HG03432 (cell line): ENCODE results near the gene HAUS1.
"Not testable (repeated sequence)": the region's sequence is repeated elsewhere in the genome, so short reads cannot be mapped to it uniquely, and the experiment has no call there.

Source experiments
- ATAC-seq: cut with Tn5 transposase; IDR thresholded peaks from one replicate; pipeline ENCODE4 v1.9.1; 2021; ENCODE audit warnings: mild to moderate bottlenecking, moderate library complexity; ENCODE audit not compliant: unreplicated experiment

HAUS1 gene

DNA sequence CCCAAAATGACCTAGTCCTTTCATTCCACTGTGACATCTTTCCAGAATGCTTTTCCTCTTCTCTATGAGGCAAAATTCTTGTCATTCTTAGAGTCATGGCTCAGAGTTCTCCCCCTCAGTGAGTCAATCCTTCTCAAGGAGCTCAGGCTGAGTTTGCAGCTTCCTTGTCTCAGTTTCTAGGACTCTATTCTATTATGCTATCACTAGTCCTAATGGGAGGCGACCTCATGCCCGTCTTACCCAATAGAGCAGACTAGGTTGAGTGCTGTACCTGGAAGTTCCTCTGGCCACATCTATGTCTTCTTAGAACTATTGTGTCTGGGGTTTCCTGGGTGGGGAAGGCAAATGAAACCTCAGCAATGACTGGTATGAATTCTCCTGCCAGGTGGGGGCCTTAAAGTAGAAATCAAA, 51.5 kb downstream of the HAUS1 start:
- no peak for ATAC-seq

DNA sequence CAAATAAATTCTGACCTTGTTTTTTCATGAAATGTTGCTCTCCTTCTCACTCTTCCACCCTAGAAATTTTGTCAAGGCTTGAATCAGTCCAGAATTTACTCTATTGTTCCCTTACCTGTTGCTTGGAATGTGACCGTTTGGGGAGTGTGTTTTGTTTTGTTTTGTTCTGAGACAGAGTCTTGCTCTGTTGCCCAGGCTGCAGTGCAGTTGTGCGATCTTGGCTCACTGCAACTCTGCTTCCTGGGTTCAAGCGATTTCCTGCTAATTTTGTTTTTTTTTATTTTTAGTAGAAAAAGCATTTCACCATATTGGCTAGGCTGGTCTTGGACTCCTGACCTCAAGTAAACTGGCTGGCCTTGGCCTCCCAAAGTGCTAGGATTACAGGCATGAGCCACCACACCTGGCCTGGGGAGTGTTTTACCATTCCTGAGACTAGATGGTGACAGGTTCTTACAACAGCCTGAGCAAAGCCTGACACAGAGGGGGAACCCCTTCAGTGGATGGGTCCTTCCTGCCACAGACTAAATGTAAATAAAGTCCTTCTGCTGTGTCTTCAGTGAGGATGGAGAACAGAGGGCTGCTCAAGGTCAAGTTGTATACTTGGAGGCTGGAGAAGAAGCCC, 52.0 kb downstream of the HAUS1 start:
- no peak for ATAC-seq

DNA sequence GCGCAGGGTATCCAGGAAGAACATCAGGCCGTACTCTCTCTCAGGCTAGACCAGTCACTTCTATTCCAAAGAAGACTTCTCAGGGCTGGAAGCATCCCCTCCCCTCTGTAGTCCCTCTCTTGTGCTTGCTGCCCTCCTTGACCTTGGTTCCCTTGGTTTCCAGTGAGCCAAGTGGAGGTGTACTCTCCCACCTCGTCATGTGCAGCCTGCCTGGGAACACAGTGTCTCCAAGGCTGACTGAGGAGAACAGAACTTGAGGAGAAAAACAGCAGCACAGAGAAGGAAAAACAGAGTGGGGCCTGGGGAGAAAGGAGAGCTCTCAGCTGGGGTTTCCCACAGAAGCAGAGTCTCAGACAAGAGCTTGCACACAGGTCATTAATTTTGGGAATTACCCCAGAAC, 52.7 kb downstream of the HAUS1 start:
- ATAC-seq, result no peak

DNA sequence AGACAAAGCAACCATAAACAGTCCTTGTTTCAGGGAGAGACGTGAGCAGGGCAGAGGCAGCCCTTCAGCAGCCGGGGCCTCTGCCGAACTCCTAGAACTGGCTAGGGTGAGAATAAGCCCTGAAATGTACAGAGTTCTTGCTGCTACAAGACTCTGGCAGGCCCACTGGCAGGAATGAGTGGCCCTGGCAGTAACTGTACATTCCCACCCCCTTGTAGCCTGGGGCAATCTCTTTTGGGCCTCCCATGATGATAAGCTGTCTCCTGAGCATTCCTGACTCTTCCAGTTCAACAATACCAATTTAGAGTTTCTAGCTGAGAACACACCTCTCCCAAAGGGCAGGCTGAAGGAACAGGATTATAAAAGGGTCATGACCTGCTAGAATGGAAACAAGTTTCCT, 54.3 kb downstream of the HAUS1 start:
- ATAC-seq, result no peak

DNA sequence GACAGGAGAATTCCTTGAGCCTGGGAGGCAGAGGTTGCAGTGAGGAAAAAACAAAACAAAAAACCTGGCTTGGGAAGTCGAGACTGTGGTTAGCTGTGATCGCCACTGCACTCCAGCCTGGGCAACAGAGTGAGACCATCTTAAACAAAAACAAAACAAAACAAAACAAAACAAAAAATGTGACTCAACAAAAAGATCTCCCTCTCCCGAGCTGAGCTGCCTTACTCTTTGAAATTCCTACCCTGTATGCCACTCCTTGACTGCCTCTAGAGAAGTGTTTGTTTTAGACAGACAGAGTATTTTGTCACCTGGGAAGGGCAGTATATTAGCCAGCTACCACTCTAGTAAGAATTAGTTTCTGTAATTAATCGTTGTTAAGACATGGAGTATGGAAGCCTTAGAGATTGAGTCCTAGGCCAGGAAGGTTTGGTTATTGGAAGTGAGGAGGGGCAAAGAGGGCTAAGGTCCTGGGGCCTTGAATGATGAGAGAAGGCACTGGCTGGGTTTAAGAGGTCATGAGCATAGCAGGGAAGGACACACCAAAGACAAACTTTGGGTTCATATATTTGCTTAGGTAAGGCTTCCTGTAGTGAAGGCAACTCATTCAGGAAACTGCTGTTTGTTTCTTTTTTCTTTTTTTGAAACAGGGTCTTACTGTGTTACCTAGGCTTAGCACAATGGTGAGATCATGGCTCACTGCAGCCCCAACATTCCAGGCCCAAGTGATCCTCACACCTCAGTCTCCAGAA, 56.0 kb downstream of the HAUS1 start:
- ATAC-seq, result no peak

DNA sequence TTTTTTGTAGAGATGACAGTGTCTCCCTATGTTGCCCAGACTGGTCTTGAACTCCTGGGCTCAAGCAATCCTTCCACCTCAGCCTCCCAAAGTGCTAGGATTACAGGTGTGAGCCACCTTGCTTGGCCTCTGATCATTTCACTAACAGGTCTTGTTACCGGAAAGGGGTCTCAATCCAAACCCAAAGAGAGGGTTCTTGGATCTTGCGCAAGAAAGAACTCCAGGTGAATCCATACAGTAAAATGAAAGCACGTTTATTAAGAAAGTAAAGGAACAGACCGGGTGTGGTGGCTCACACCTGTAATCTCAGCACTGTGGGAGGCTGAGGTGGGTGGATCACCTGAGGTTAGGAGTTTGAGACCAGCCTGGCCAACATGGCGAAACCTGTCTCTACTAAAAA, 56.7 kb downstream of the HAUS1 start:
- ATAC-seq, result not testable (repeated sequence)

DNA sequence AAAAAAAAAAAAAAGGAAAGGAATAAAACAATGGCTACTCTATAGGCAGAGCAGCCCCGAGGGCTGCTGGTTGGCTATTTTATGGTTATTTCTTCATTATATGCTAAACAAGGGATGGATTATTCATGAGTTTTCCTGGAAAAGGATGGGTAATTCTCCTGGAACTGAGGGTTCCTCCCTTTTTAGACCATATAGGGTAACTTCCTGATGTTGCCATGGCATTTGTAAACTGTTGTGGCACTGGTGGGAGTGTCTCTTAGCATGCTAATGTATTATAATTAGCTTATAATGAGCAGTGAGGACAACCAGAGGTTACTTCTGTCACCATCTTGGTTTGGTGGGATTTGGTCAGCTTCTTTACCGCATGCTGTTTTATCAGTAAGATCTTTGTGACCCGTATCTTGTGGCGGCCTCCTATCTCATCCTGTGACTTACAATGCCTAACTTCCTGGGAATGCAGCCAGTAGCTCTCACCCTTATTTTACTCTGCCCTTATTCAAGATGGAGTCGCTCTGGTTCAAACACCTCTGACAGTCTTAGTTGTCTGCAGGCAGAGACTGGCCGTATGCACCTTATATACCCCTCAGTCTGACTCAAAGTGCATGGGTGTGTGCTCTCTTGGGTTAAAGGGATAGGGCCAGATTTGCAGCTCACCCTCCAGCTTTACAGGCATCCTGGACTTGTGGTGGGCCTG, 57.7 kb downstream of the HAUS1 start:
- no peak for ATAC-seq

DNA sequence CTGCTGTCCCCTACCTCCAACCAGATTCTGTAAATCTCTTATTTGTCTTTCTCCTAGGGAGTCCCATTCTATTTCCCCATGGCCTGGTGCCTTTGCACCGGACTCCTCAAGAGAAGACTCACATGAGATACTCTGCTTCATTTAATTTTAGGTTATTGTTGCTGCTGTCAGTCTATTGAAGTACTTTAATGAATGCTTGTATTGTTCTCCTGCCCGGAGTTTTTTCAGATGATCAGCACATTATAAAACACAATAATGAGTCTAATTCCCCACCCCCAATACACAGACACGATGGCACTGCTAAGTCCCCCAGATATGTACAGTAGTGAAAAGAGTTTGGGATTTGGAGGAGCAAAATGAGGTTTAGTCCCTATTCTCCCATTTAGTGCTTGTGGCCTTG, 58.9 kb downstream of the HAUS1 start:
- ATAC-seq, result no peak

DNA sequence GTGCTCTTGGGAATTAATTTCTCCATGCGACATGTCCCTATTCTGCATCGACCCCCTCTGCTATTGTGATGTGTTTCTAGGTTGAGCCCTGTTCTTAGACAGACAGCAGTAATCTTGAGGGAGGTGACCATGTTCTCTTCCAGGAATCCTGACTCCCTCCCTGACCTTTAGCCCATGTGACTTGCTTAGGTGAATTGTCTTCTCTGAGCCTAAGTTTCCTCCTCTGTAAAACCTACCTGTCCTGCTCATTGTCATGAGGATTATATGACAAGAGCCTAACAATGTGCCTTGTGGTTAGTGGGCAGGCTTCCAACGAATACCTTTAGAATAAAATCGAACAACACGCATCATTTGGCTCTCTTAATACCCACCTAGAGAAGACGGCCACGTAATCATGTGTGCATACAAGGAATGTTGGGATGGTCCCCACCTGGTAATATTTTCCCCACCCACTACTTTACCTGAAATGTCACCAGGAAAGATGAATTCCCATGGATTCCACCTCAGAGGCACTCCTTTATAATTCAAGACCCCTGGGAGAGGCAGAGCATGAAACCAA, 59.8 kb downstream of the HAUS1 start:
- no peak for ATAC-seq

DNA sequence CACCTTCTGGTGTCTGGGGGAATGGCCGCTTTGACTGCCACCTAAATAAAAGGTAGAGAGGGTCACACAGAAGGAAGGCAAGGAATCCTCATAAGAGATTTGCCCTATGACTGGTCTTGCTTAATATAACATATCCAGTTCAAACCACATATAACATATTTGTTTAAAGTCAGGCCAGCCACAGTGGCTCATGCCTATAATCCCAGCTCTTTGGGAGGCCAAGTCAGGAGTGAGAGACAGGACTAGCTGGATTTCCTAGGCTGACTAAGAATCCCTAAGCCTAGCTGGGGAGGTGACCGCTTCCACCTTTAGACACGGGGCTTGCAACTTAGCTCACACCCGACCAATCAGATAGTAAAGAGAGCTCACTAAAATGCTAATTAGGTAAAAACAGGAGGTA, 60.3 kb downstream of the HAUS1 start:
- ATAC-seq, result not testable (repeated sequence)

DNA sequence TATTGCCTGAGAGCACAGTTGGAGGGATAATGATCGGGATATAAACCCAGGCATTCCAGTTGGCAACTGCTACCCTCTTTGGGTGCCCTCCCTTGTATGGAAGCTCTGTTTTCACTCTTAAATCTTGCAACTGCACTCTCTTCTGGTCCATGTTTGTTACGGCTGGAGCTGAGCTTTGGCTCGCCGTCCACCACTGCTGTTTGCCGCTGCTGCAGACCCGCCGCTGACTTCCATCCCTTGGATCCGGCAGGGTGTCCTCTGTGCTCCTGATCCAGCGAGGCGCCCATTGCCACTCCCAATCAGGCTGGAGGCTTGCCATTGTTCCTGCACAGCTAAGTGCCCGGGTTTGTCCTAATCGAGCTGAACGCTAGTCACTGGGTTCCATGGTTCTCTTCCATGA, 60.7 kb downstream of the HAUS1 start:
- no peak for ATAC-seq

DNA sequence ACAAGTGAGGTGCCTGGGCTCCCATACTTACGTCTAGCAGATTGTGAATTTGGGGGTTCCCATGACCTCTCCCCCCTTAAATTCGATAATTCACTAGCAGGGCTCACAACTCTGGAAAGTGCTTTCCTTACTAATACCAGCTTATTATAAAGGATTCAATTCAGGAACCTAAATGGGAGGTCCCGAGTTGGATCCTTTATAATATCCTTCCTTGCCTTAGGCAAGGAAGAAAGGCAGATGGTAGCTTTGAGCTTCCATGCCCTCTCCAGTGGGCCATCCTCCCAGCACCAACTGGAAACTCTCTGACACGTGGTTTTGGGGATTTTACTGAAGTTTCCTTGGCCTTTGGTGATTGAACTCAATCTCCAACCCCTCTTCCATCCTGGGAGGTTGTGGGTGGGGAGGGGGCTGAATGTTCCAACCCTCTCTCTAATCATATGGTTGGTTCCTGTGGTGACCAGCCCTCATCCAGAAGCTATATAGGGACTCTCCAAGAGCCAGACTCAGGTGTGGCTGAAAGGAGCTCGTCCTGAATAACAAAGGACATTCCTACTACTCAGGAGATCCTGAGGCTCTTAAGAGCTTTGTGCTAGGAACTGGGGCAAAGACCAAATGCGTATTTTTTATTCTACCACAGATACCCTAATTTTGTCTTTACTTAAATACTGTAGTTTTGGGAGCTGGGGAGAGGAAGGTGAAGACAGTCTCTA, 62.2 kb downstream of the HAUS1 start:
- no peak for ATAC-seq

DNA sequence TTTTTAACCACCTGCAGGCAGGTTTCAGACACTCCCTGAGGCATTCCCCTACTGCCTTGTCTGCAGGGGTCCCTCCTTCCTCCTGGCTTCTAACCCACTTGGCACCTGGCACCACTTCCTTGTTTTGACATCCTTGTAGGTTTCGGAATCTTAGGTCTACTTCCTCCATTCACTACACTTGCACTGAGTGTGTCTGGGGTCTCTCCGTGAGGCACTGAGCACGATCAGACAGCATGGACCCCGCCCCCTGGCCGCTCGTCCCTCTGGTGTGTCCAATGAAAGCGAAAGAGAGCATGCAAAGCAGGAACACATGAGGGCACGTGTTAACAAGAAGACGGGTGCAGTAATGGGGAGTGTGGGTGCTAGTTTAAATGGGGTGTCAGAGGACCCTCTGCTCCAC, 63.8 kb downstream of the HAUS1 start:
- peak; percentile 91 for ATAC-seq

DNA sequence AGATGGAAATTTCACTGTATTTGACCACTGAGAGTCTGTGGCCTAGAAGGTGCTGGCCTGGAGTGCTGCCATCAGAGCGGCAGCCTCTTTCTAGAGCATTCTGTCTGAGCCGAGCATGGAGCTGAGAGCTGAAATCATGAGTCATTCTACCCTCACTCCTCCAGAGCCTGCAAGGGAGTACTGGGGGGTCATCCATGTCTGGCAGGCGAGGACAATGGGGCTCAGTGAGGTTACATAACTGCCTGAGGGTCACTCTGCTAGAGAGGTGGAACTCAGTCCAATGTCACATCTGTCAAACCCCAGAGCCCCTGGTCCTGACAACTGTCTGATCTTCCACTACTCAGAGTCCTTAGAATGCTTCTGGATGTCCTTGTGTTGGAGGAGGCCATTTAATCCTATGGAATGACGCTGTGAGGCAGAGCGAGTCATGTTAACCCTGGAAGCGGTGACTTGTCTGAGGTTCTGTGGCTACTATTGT, 65.3 kb downstream of the HAUS1 start:
- no peak for ATAC-seq

DNA sequence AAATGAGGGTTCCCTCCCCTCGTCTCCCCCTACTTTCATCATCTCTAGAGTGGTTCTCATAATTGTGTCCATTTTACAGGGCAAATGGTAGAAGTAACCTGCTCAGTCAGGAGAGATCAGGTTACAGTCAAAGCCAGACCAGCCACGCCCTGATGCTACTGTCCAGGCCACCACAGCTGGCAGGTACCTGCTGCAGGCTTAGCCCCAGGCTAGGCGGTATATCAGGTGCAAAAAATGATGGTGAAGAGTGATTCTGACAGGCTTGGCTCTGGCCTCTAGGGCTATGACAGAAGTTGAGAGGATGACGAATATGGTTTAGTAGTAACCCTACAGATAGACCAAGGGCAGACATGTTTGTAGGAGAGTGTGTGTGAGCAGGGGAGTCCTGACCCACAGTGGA, 67.1 kb downstream of the HAUS1 start:
- no peak for ATAC-seq

DNA sequence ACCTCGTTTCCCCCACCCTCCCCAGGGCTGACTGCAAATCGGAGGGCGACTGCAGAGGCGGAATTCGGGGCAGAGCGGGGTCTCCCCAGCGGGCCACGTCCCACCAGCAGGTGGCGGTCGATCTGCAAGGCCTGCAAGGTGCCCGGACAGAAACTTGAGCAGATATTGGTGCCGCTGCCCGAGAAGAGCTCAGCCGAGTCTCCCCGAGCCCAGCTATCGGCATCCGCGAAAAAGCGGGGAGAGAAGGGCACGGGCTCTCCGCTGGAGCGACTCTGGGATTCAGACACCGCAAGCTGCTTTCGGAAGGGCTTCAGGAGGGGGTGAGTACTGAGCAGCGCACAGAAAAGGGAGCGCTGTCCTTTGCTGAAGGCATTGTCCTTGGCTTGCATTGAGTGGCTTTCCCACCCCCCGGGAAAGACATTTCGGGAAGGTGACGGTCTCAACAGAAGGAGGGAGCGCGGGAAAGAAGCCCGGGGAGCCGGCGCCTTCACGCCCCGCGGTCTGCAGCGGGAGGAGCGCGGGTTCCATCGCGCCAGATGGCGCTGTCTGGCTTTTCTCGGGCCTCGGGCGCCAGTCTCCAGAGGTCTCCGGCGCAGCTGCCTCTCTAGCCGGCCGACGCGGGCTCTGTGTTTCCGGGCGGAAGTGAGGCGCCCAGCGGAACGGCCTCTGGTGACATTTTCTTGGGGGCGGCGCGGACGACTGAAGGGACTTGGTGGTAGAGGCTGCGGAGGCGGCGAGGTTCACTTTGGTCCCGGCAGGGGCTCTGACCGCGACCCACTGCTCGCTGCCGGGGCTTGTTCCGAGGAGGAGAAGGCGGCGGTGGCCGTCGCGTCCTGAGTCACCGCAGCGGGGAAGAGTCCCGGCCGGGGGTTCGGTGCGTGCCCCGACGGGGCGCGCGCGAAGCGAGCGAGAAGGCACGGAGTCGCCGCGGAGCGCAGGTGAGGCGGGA, 69.5 kb downstream of the HAUS1 start:
- ATAC-seq, result peak; percentile 86

DNA sequence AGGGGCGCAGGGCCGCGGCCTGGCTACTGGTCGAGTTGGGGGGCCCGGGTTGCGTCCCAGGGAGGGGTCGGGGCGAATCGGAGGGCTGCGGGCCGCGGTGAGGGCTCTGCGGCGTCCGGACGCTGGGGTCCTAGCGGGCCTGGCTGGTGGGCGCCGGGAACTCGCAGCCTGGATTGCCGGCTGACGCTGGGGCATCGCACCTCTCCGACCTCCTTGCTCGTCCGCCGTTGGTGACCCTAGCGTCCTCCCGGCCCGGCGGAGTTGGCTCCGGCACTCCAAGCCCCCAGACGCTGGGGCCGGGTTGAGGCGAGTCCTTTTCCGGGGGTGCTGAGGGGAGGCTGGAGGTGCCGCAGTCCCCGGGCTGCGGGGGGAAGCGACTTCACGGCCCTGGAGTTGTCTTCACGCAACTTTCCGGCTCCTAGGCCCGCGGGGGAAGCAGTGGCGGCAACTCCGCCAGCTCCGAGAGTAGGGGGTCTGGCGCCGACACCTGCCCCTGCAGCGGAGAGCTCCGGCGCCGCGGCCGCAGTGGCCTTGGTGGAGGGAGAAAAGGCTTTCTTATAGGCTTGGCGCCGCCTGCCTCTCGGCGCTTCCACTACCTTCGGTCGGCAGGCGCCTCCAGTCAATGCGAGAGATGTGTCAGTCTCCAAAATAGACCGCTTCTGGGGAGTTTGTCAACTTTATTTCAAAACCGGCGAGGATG, 70.3 kb downstream of the HAUS1 start:
- ATAC-seq, result peak; percentile 18

DNA sequence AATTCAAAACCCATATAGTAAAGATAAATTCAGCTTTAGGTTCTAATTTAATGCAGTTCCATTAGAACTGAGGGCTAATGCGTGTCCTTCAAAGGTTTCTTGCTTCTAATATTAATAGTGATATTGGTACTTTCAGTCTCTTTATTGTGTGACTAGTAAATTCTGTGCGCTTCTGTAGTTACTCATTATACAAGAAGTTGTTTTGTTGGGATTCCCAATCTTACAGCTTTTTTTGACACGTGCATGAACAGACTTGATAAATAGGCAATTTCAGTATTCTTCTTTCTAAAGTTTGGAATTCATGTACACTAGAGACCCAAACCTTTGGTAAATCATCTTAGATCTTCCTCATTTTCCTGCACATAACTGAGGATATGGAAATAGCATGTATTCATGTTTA, 71.8 kb downstream of the HAUS1 start:
- ATAC-seq, result no peak
